ENCODE results near the gene WASF3. TPM values are rescaled to one million over a fixed set of nuclear protein-coding genes. Genes with fewer than 3 reads are reported as not detected.

The WASF3 gene
- total RNA-seq, 1 donor from 2014 or later, result 106 TPM

DNA sequence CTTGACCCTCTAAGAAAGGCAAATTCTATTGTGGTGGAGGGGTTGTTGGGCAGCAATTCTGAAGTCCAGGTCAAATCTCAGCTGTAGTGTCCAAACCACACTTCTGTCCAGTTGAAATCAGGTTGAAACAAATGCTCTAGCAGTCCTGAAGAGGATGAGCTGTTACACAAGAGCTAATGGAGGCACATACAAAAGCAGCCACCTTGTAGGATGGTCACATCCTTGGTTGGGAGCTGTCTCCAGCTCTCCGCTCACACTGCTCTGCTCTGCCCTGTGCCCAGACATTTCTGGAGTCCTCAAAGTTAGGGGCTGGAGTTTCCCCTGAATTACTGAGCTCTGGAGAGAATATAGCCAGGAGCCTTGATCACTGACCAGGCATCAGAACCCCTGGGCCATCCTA, 155.9 kb downstream of the WASF3 start:
- TF ChIP-seq, protein P1, sequence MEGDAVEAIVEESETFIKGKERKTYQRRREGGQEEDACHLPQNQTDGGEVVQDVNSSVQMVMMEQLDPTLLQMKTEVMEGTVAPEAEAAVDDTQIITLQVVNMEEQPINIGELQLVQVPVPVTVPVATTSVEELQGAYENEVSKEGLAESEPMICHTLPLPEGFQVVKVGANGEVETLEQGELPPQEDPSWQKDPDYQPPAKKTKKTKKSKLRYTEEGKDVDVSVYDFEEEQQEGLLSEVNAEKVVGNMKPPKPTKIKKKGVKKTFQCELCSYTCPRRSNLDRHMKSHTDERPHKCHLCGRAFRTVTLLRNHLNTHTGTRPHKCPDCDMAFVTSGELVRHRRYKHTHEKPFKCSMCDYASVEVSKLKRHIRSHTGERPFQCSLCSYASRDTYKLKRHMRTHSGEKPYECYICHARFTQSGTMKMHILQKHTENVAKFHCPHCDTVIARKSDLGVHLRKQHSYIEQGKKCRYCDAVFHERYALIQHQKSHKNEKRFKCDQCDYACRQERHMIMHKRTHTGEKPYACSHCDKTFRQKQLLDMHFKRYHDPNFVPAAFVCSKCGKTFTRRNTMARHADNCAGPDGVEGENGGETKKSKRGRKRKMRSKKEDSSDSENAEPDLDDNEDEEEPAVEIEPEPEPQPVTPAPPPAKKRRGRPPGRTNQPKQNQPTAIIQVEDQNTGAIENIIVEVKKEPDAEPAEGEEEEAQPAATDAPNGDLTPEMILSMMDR (IDR thresholded peaks at IDR 0.05), result no peak
- TF ChIP-seq EZH2 (IDR thresholded peaks at IDR 0.05), result no peak
- no peak for TF ChIP-seq EZH2phosphoT487 (IDR thresholded peaks at IDR 0.05)
- Histone ChIP-seq H3K9me3 (ENCODE audit: low read depth) (no peaks in the 10 kb centered on the region), H2AFZ (replicated peaks) (no peak overlapping the region), H3K27me3 (no peaks in the 10 kb centered on the region), H3K79me2 (ENCODE audit: low read depth) (no peaks in the 10 kb centered on the region), H3F3A (ENCODE audit: low read depth) (no peaks in the 10 kb centered on the region), H3K27ac (no peak overlapping the region), H3K4me1 (no peaks in the 10 kb centered on the region), H3K9ac (no peak overlapping the region), H3K4me3 (no peak overlapping the region), H3K4me2 (no peak overlapping the region), H3K36me3 (no peaks in the 10 kb centered on the region), H4K20me1 (ENCODE audit: low read depth) (no peaks in the 10 kb centered on the region)
- DNase-seq (ENCODE audit: low spot score), result no peak
- Mint-ChIP-seq H3K4me3 (no peak overlapping the region), H3K4me1 (no peaks in the 10 kb centered on the region), H3K9me3 (peaks cover 8% of the 10 kb centered on the region), H3K36me3 (no peaks in the 10 kb centered on the region), H3K27me3 (ENCODE audit: insufficient read depth, low read depth) (peaks cover 6% of the 10 kb centered on the region), H3K27ac (no peak overlapping the region)

DNA sequence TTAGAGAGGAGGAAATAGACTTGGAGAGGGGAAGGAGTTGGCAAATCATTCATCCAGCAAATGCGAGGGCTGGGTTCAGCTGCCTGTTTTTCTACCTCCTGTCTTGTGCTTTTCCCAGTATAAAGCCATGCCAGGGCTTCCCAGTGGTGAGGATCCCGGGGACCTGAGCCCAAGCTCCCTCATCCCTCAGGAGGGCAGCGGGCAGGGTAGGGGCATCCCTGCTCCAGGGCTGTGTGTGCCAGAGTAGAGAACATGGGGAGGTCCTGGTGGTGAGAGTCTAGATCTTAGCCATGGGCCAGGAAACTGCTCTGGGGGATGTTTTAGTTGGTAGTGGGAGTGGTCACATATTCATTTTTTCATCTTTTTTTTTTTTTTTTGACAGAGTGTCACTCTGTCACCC, 159.5 kb downstream of the WASF3 start:
- peaks cover 4% of the 10 kb centered on the region for H3K27me3 Mint-ChIP-seq (ENCODE audit: insufficient read depth, low read depth)
- no peak for TF ChIP-seq EZH2phosphoT487 (IDR thresholded peaks at IDR 0.05)
- TF ChIP-seq, protein P1 (IDR thresholded peaks at IDR 0.05), result no peak
- no peak for TF ChIP-seq EZH2 (IDR thresholded peaks at IDR 0.05)
- no peak overlapping the region for H3K4me3 Mint-ChIP-seq
- no peaks in the 10 kb centered on the region for H3K79me2 ChIP-seq (ENCODE audit: low read depth)
- H2AFZ ChIP-seq (replicated peaks), result no peak overlapping the region
- no peak overlapping the region for H3K4me3 ChIP-seq
- H4K20me1 ChIP-seq (ENCODE audit: low read depth), result no peaks in the 10 kb centered on the region
- H3K27ac ChIP-seq, result no peak overlapping the region
- no peaks in the 10 kb centered on the region for H3K36me3 Mint-ChIP-seq
- no peak overlapping the region for H3K4me2 ChIP-seq
- no peak overlapping the region for H3K9ac ChIP-seq
- H3K27ac Mint-ChIP-seq, result no peak overlapping the region
- H3F3A ChIP-seq (ENCODE audit: low read depth), result no peaks in the 10 kb centered on the region
- no peak for DNase-seq (ENCODE audit: low spot score)
- no peaks in the 10 kb centered on the region for H3K9me3 ChIP-seq (ENCODE audit: low read depth)
- no peaks in the 10 kb centered on the region for H3K4me1 ChIP-seq
- H3K36me3 ChIP-seq, result no peaks in the 10 kb centered on the region
- peaks cover 8% of the 10 kb centered on the region for H3K9me3 Mint-ChIP-seq
- peaks cover 4% of the 10 kb centered on the region for H3K4me1 Mint-ChIP-seq
- H3K27me3 ChIP-seq, result no peaks in the 10 kb centered on the region

DNA sequence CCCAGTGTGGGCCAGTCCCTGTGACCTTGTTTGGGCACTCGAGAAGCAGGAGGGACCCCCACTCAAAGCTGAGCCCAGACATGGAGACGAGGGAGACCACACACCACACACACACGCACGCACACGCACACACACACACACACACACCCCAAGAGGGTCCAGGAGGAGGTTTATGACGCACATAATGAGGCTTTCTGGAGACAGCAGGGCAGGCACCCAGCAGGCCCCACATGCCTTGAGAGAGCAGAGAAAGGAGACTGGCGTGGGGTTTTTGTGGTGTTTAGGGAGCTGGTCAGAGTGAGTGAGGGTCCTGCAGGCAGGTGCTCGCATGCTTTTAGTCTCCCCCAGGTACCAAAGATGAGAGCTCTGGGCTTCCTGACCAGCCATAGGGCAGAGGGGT, 160.7 kb downstream of the WASF3 start:
- TF ChIP-seq EZH2phosphoT487 (IDR thresholded peaks at IDR 0.05), result no peak
- no peak for TF ChIP-seq EZH2 (IDR thresholded peaks at IDR 0.05)
- TF ChIP-seq, protein P1 (IDR thresholded peaks at IDR 0.05), result no peak
- Histone ChIP-seq H3K4me3 (no peak overlapping the region), H3K9ac (no peak overlapping the region), H4K20me1 (ENCODE audit: low read depth) (no peaks in the 10 kb centered on the region), H3K9me3 (ENCODE audit: low read depth) (no peaks in the 10 kb centered on the region), H3K4me2 (no peak overlapping the region), H3K79me2 (ENCODE audit: low read depth) (no peaks in the 10 kb centered on the region), H3K4me1 (no peaks in the 10 kb centered on the region), H3K27me3 (no peaks in the 10 kb centered on the region), H3F3A (ENCODE audit: low read depth) (no peaks in the 10 kb centered on the region), H3K27ac (no peak overlapping the region), H2AFZ (replicated peaks) (no peak overlapping the region), H3K36me3 (no peaks in the 10 kb centered on the region)
- no peak overlapping the region for H3K4me3 Mint-ChIP-seq
- no peak overlapping the region for H3K27ac Mint-ChIP-seq
- peaks cover 4% of the 10 kb centered on the region for H3K4me1 Mint-ChIP-seq
- peaks cover under 1% of the 10 kb centered on the region for H3K27me3 Mint-ChIP-seq (ENCODE audit: insufficient read depth, low read depth)
- DNase-seq (ENCODE audit: low spot score), result no peak
- H3K9me3 Mint-ChIP-seq, result peaks cover 6% of the 10 kb centered on the region
- H3K36me3 Mint-ChIP-seq, result no peaks in the 10 kb centered on the region
